ENCODE results near the gene FBXO21.
A peak's percentile ranks its signal among the peaks of the same experiment; 100 is the strongest.
"Not testable (repeated sequence)": the region's sequence is repeated elsewhere in the genome, so short reads cannot be mapped to it uniquely, and the experiment has no call there.

Gene FBXO21

DNA sequence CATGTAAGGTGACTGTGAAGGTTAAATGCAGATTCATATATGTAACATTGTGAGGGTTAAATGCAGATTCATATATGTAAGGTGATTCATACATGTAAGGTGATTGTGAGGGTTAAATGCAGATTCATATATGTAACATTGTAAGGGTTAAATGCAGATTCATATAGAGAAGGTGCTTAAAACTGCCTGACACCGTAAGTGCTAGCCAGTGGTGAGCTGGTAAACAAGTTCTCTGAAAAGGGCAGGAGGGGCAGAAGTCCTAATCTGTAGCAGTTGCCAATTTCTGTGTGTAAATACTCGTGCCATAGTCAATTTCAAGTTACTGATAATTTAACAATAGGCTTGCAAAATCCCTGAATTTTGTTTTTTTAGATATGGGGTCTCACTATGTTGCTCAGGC is 86.3 kb downstream of the FBXO21 start:
- not testable (repeated sequence) for DNase-seq (ENCODE audit: low read depth in 2 of 2)

DNA sequence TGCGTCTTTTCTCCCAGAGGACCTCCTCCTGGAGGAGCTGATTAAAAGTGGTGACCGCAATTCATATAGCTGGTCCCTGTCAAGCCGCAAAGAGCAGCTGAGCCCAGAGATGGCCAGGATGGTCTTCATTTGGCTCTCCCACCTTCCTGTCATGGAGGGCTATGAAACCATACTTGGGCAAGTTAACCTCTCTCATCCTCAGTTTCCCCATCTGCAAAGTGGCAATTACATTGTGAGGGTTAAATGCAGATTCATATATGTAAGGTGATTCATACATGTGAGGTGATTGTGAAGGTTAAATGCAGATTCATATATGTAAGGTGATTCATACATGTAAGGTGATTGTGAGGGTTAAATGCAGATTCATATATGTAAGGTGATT is 87.5 kb downstream of the FBXO21 start:
- no peak for DNase-seq (ENCODE audit: low read depth in 2 of 2)

DNA sequence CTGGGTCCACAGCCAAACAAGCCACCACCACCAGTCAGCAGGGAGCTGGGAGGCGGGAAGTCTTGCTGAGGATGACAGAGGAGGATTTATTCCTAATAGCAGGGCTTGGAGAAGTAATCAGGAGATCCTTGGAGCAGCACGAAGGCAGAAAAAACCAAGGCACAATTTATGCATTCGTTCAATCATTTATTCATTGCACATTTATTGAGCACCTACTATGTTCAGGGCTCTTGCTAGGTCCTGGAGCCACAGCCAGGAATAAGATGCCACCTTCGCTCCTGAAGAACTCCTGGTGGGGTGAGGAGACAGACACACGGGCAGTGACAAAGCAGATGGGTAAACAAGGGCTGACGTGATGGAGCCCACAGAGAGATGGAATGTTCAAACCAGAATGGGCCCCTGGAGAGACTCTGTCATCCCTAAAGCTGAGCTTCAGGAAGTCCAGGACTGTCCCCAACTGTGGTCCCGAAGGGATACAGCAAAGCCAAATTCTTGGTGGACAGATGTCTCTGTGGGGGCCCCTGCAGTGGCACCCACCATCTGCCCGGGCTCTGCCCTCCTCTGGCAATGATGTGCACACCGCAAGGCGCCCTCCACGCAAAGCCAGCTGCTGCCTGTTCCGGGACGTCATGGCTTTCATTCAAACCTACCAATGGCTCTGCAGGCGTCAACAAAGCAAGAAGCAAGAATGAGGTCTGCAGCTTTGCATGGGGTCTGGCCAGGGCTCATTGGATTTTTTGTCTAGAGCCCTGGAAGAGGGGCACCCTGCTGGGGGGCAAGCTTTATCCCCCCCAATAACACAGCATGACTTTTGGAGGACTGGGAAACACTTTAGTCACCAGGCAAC is 88.1 kb downstream of the FBXO21 start:
- DNase-seq (ENCODE audit: low read depth in 2 of 2), result no peak

DNA sequence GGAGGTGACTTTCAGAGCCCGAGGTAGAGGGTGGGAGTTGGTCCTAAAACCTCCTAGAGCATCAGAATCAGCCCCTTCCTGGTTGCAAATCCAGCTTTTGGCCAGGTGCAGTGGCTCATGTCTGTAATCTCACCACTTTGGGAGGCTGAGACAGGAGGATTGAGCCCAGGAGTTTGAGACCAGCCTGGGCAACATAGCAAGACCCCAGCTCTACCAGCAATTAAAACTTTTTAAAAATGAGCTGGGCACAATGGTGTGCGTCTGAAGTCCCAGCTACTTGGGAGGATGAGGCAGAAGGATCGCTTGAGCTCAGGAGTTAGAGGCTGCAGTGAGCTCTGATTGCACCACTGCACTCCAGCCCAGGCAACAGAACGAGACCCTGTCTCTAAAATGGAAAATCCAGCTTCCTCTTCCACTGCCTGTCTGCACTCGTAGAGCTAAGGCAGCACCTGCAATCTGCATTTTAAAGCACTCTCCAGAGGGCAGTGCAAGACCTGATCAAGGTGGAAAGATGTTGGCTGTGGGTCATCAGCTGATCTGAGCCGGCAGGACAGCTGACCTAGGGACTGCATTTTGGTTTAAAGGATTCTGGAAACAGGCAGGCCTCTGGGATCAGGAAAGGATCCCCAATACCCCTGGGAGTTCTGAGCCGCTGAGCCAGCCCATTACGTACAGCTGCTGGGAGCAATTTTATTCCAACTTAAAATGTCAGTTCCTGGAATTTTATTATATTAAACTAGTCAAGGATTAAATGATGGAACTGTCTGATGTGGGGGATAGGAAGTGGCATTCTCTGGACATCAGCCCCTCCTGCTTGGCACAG is 89.2 kb downstream of the FBXO21 start:
- DNase-seq (ENCODE audit: low read depth in 2 of 2), result no peak

DNA sequence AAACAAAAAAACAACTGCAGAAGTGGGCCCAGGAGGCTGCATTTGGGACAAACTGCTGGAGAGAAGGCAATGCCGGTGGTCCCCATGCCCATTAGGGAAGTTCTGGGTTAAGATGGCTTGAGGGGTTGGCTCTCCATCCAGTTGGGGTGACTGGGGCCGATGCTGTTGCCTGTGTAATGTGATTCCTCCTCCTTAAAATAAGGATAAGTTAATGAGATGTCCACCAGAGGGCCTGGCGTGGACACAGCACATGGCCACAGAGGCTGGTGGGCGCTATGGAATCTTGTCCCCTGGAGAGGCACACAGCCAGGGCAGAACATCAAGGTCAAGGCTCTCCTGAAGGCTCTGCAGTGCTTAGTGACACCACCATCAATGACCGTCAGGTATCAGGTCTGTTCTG is 90.0 kb downstream of the FBXO21 start:
- DNase-seq (ENCODE audit: low read depth in 2 of 2), result no peak

DNA sequence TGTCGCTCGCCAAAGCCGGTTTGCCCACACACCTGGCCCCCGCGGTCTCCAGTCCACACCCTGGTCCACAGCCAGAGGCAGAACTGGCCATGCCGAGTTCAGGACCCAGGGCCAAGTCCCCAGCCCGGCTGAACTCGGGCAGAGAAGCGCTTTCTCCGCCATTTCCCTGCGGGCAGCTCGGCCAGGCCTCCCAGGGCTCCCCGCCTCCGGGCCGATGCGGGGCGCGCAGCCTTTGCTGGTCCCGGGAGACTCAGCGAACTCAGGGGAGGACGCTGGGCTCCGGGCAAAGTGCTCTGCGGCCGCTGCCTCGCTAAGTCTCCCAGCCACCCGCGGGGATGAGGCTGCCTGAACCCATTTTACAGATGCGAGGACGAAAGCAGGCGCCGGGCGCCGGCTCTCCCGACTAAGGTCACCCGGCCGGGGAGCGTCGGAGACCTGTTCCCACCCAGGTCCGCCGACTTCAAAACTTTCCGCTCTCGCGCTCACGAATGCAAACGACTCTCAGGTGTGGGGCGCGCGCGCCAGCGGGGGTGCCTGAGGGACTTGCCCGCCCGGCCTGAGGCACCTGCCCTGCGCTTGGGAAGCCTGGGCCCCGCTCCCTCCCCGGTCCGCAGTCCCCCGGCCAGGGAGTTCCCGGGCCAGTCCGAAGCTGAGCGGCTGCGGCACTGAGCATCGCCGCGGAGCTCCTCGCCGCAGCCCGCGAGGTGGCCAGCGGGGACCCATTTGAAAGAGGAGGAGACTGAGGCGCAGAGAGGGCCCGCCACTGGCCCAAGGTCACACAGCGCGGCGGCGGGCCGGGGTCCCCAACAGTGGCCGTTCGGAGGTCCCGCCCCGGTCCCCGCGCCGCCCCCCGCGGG is 91.7 kb downstream of the FBXO21 start:
- peak in 1 of 2 donors; percentile 4 for DNase-seq (ENCODE audit: low read depth in 2 of 2)

DNA sequence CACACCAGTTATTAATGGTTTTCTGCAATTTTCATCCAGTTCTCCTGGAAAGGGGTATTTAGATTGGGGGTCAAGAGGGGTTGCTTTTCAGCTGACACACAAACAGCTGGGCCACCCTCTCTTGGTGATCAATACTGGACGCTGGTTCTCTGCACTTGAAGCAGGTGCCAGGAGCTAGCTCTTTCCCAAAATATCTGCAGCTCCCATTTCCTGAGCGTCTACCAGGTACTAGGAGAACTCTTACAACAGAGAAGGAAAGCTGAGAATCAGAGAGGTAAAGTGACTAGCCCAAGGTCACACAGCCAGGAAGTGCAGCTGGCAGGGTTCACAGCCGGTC is 92.3 kb downstream of the FBXO21 start:
- no peak for DNase-seq (ENCODE audit: low read depth in 2 of 2)

DNA sequence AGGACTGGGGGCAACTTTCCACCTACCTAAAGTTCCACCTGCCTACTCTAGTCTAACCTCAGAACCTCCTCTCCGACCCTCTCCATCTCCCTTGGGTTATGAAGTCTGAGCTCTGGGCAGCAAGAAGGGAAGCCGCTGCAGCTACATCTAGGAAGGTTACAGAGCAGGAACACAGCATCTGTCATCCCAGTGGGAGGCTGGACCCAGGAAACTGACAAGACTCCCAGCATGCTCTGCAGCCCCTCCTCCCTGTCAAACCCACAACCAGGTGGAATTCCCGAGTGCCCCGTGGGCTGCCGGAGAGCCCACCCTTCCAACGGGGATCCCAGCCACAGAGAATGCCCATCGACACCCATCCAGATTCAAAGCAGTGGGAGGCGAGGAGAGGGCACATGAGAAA is 93.1 kb downstream of the FBXO21 start:
- no peak for DNase-seq (ENCODE audit: low read depth in 2 of 2)

DNA sequence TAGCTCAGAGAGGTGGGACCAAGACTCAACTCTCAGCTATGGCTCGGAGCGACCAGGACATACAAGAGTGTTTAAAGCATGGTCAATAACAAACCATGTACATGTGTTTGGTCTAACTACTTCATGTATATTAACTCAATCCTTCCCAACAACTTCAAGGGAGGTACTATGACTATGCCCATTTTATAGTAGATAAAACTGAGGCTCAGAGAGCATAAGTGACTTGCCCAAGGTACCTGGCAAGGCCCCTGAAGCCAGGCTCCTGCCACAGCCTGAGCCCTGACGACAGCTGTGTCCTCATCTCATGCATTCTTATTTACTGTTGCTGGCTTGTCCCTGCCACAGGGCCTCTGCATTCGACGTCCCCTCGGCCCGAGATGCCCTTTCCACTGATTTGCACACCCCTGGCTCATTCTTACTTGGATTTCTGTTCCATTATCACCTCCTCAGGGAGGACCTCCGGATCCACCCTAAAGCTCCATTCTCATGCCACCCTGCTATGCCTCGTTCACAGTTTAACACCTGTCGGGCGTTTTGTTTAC is 93.7 kb downstream of the FBXO21 start:
- no peak for DNase-seq (ENCODE audit: low read depth in 2 of 2)

DNA sequence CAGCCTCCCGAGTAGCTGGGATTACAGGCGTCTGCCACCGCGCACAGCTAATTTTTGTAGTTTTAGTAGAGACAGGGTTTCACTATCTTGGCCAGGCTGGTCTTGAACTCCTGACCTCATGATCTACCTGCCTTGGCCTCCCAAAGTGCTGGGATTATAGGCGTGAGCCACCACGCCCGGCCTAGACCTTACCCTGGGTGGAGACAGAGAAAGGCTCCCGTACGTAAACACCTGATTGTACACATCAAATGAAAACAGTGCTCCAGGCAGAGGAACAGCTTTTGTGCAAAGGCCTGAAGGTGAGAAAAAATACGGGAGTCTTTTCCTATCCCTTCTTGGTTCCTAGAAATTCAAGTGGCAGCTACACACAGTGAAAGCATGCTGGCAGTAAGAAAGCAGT is 95.1 kb downstream of the FBXO21 start:
- not testable (repeated sequence) for DNase-seq (ENCODE audit: low read depth in 2 of 2)

DNA sequence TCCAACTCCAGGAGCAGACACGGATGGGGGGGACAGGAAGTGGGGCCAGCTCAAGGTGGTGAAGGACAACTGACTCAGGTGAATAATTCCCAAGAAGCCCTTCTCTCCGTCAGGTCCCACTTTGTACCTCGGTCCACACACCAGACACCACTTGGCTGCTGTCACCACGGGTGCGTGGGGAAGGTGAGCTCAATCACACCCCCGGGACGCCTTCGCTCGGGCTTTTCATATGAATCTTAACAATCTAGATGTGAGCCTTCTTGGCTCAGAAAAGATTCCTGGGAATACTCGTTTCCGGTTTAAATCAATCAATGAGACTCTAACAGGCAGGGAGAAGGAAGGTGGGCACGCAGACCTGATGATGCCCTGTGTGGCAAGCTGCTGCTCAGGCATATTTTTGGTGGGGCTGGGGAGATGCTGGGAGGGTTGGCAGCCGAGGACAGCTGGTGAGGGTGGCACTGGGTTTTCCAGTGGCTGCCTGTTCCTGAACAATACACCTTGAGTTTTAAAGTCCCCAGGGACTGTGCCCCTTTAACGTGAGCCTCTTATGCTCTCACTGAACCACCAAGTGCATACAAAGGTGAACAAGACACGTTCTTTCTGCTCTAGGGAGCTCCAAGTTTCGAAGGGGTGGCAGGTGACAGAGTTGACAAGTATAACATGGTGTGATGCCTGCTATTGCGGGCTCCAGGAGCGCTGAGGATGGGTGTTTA is 96.2 kb downstream of the FBXO21 start:
- DNase-seq (ENCODE audit: low read depth in 2 of 2), result no peak

DNA sequence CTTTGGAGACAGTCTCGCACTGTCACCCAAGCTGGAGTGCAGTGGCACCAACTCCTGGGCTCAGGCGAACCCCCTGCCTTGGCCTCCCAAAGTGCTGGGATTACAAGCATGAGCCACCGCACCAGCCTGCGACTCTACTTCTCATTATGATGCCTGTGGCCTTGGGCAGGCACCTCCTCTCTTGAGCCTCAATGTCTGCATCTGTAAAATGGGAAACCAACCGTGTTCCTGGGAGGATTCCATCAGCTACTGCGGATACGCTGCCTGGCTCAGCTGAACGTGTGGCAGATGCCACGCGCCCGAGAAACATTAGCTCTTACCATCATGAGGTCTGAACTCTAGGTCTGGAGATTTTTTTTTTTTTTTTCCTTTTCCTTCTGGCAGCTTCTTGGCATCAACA is 96.8 kb downstream of the FBXO21 start:
- DNase-seq (ENCODE audit: low read depth in 2 of 2), result no peak

DNA sequence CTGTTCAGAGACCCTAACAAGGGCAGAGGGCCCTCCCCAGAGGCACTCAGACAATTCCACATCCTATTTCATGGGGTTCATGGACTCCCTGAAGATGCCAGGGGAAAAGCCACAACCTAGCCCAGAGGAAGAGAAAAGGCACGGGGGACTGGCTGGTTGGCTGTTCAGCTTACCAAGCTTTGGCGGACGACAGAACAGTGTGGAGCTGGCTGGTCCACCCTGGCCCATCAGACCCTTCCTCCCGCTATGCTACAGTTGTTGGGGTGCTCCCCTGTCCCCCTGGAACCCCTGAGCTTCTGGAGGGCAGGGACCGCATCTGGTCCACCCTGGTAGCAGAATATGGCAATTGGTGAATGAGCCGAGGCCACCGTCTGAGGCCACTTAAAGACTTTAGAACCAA is 97.4 kb downstream of the FBXO21 start:
- no peak for DNase-seq (ENCODE audit: low read depth in 2 of 2)

DNA sequence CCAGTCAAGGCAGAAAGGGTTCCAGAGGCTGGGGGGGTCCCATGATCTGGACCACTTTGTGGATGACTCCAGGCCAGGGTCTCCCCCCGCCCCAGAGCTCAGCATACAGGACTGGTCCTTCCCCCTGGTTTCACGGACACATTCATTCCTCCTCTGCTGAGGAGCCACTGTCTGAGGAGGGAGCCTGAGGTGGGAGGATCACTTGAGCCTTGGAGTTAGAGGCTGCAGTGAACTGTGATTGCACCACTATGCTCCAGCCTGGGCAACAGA is 97.8 kb downstream of the FBXO21 start:
- no peak for DNase-seq (ENCODE audit: low read depth in 2 of 2)

Data from stimulated activated CD4-positive, alpha-beta T cell treated with anti-CD3 and anti-CD28 coated beads, Interleukin-4, amount 100 ng/mL, for 48 hours (primary cell).